WTC11 (cell line): ENCODE data around the gene ULK4. TPM values are rescaled to one million over a fixed set of nuclear protein-coding genes. Genes with fewer than 3 reads are reported as not detected.

Source experiments
- ATAC-seq: fragments of 200-7000 bp; cut with Tn5 transposase; 2 replicates; pipeline ENCODE4 v1.10.0; 2021; ENCODE audit warnings: mild to moderate bottlenecking, moderate library complexity
- CTCF ChIA-PET: fragments of 300-600 bp; sonication (Branson Sonifier 250); formaldehyde crosslinking; loops from one replicate; lab custom pipeline; 2021; ENCODE audit warnings: antibody characterized with exemption; lab: Charles Lee
- POLR2A ChIA-PET: fragments of 350-600 bp; sonication (Branson Sonifier 250); formaldehyde crosslinking; loops from one replicate; lab custom pipeline; 2021; ENCODE audit warnings: antibody characterized with exemption; lab: Charles Lee
- DNase-seq: peaks from one replicate; pipeline ENCODE4 v3.0.0; 2021; ENCODE audit warnings: low spot score
- H3K27ac Mint-ChIP-seq: 2 replicates; pipeline ENCODE4 v1.8.0; 2021; ENCODE audit warnings: mixed read lengths
- H3K27me3 Mint-ChIP-seq: 2 replicates; pipeline ENCODE4 v1.8.0; 2021; ENCODE audit warnings: low read depth, mild to moderate bottlenecking, moderate library complexity, mixed read lengths
- H3K36me3 Mint-ChIP-seq: 2 replicates; pipeline ENCODE4 v1.8.0; 2021; ENCODE audit warnings: mixed read lengths
- H3K4me1 Mint-ChIP-seq: 2 replicates; pipeline ENCODE4 v1.8.0; 2022; ENCODE audit warnings: mixed read lengths
- H3K4me3 Mint-ChIP-seq: 2 replicates; pipeline ENCODE4 v1.8.0; 2021; ENCODE audit warnings: mild to moderate bottlenecking, moderate library complexity, mixed read lengths
- H3K9me3 Mint-ChIP-seq: 2 replicates; pipeline ENCODE4 v1.8.0; 2021; ENCODE audit warnings: mixed read lengths
- ATF1 ChIP-seq: sonication (generic); formaldehyde crosslinking; IDR thresholded peaks from 2 replicates; pipeline ENCODE4 v1.8.1; 2023; ENCODE audit warnings: mild to moderate bottlenecking, moderate library complexity, missing genetic modification reagents
- CTCF ChIP-seq: fragments of 200-600 bp; IDR thresholded peaks from 2 replicates; pipeline ENCODE4 v1.8.0; 2022; ENCODE audit warnings: antibody characterized with exemption
- E2F4 ChIP-seq: sonication (generic); formaldehyde crosslinking; IDR thresholded peaks from 2 replicates; pipeline ENCODE4 v1.8.1; 2022; ENCODE audit warnings: low read depth, mild to moderate bottlenecking, moderate library complexity, missing genetic modification reagents, borderline replicate concordance
- FOXJ3 ChIP-seq: sonication (generic); formaldehyde crosslinking; IDR thresholded peaks from 2 replicates; pipeline ENCODE4 v1.9.0; 2021; ENCODE audit warnings: missing genetic modification reagents, mild to moderate bottlenecking, borderline replicate concordance
- FOXP1 ChIP-seq: sonication (generic); formaldehyde crosslinking; IDR thresholded peaks from 2 replicates; pipeline ENCODE4 v1.8.0; 2022; ENCODE audit warnings: missing genetic modification reagents, mild to moderate bottlenecking, moderate library complexity, borderline replicate concordance
- GRHL2 ChIP-seq: fragments of 250-450 bp; sonication (Bioruptor Pico); IDR thresholded peaks from 2 replicates; pipeline ENCODE4 v1.8.0; 2022; ENCODE audit warnings: mild to moderate bottlenecking, moderate library complexity; ENCODE audit not compliant: insufficient replicate concordance, severe bottlenecking
- MAX ChIP-seq: sonication (generic); formaldehyde crosslinking; IDR thresholded peaks from 2 replicates; pipeline ENCODE4 v1.8.0; 2022; ENCODE audit warnings: mild to moderate bottlenecking, missing genetic modification reagents
- MLX ChIP-seq: sonication (generic); formaldehyde crosslinking; IDR thresholded peaks from 2 replicates; pipeline ENCODE4 v1.8.1; 2023; ENCODE audit warnings: mild to moderate bottlenecking, missing genetic modification reagents, moderate library complexity
- NFATC4 ChIP-seq: fragments of 250-450 bp; sonication (Bioruptor Pico); IDR thresholded peaks from 2 replicates; pipeline ENCODE4 v1.9.0; 2021; ENCODE audit warnings: mild to moderate bottlenecking
- PRDM15 ChIP-seq: sonication (generic); formaldehyde crosslinking; IDR thresholded peaks from 2 replicates; pipeline ENCODE4 v1.8.0; 2022; ENCODE audit warnings: missing genetic modification reagents
- RELA ChIP-seq: sonication (generic); formaldehyde crosslinking; IDR thresholded peaks from 2 replicates; pipeline ENCODE4 v1.8.1; 2022; ENCODE audit warnings: missing genetic modification reagents, mild to moderate bottlenecking, borderline replicate concordance
- ZMAT4 ChIP-seq: fragments of 250-450 bp; sonication (Bioruptor Pico); IDR thresholded peaks from 2 replicates; pipeline ENCODE4 v1.9.0; 2021; ENCODE audit warnings: mild to moderate bottlenecking
- ZNF281 ChIP-seq: sonication (generic); formaldehyde crosslinking; IDR thresholded peaks from 2 replicates; pipeline ENCODE4 v1.8.0; 2023; ENCODE audit warnings: mild to moderate bottlenecking, missing genetic modification reagents
- ZNF317 ChIP-seq: sonication (generic); formaldehyde crosslinking; IDR thresholded peaks from 2 replicates; pipeline ENCODE4 v1.8.1; 2023; ENCODE audit warnings: low read depth, mild to moderate bottlenecking, moderate library complexity, missing genetic modification reagents, borderline replicate concordance
- ZNF532 ChIP-seq: fragments of 250-450 bp; sonication (Bioruptor Pico); IDR thresholded peaks from 2 replicates; pipeline ENCODE4 v1.9.0; 2021; ENCODE audit warnings: mild to moderate bottlenecking, borderline replicate concordance
- total RNA-seq: library from RNA; stranded (reverse); gene quantifications from 3 replicates; pipeline ENCODE4 v1.2.3, GENCODE V29; 2021

Gene ULK4
- total RNA-seq, 1 experiment from 2014 or later: 9.2 TPM

- TF ChIP-seq ZNF281 (CRISPR knock-in tag): no peak
- no peak for TF ChIP-seq PRDM15 (CRISPR knock-in tag)
- no peak for TF ChIP-seq ZMAT4 (CRISPR knock-in tag)
- no peak for TF ChIP-seq NFATC4 (CRISPR knock-in tag)
- no peak for TF ChIP-seq ATF1 (CRISPR knock-in tag)
- no peak for TF ChIP-seq ZNF532 (CRISPR knock-in tag)
- no peak for TF ChIP-seq E2F4 (CRISPR knock-in tag)
- no peak for TF ChIP-seq CTCF
- TF ChIP-seq FOXJ3: no peak
- no peak for TF ChIP-seq RELA
Observed at GRCh38 chr3:41223078-41223477, 738.8 kb downstream of the ULK4 start (continued).

- H3K9me3 Mint-ChIP-seq: no peaks in the 10 kb centered on the region
- CTCF ChIA-PET: no interaction called here
- peak overlapping the region; percentile 62; the same call in 1 of the 2 replicates for H3K27ac Mint-ChIP-seq
- H3K36me3 Mint-ChIP-seq: peaks cover 33% of the 10 kb centered on the region
- no peak for ATAC-seq
- DNase-seq: no peak
- no peak overlapping the region for H3K4me3 Mint-ChIP-seq
- POLR2A ChIA-PET: no interaction called here
- no peaks in the 10 kb centered on the region for H3K27me3 Mint-ChIP-seq
- peaks cover 40% of the 10 kb centered on the region for H3K4me1 Mint-ChIP-seq
- TF ChIP-seq MLX: no peak
- TF ChIP-seq FOXP1 (CRISPR knock-in tag): no peak
- TF ChIP-seq GRHL2 (CRISPR knock-in tag): no peak
- TF ChIP-seq MAX (CRISPR knock-in tag): no peak
- TF ChIP-seq ZNF317: no peak
- no peak for TF ChIP-seq PRDM15 (CRISPR knock-in tag)
Observed at GRCh38 chr3:41222501-41222900, 739.4 kb downstream of the ULK4 start.
